ENCODE measurements around the gene TMEM181.

DNA sequence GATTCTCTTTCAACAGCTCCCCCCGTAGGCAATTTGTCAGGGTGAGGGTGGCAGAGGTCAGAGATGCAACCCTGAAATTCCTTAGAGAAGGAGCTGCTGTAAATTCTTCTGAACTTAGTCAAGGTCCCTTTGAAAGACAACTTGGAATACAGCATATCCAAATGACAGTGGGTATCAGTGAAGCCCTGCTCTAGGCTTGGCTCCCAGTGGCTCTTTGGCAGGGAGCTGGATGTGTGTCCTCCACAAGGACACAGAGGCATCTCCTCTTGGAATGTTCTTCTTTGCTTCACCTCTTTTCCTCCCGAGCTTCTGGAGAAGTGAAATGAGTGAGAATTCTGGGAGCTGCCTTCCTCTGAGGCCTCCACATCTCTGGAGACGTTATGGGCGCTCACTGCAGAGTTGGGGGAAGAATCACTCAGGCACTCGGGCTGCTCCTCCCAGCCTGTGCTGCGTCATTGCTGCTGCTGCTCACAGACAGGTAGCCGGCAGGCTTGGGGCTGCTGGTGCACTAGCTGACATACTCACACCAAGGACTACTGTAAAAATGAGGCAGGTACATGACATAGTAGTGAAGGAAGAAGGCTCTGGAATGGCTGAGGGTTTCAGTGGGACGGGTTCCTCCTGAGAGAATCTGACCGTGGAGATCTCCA lies 50.6 kb downstream of the TMEM181 start:
- no peak for TF ChIP-seq SUZ12 (IDR thresholded peaks at IDR 0.05; ENCODE audit: extremely low read depth, insufficient read depth, insufficient read length)
- TF ChIP-seq YY1 (IDR thresholded peaks at IDR 0.05; ENCODE audit: insufficient read depth, insufficient read length) = no peak

All from NT2/D1 (cell line).